C4-2B (cell line): ENCODE measurements around the gene ZNF808.
"Not testable (repeated sequence)": the region's sequence is repeated elsewhere in the genome, so short reads cannot be mapped to it uniquely, and the experiment has no call there.

Experiments used
- H3K27ac ChIP-seq: fragments of 450-650 bp; 2 replicates; pipeline ENCODE4 v1.5.1; 2017
- ZFX ChIP-seq: fragments of 450-650 bp; IDR thresholded peaks from 2 replicates; pipeline ENCODE4 v1.6.1; 2017
- TF ChIP-seq, protein P1 (sequence below): fragments of 450-650 bp; conservative IDR thresholded peaks from 2 replicates; pipeline ENCODE4 v1.5.1; 2017; ENCODE audit warnings: mild to moderate bottlenecking

ZNF808 gene

DNA sequence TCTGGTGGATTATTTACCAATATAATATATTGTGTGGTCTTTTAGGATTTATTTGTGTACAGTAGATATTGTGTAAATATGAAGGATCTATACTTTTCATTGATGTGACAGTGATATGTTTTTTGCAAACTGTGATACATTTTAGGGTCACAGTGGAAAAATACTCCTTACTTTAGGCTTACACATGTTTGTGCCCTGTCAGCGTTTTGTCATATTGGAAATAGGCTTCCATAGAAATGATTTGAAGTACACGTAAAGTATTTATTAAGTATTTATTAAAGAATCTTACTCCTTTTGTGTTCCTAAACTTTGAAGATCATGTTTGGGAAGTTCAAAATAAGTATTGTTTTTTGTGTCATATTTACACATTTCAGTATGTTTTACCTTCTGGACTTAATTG, 5.0 kb downstream of the ZNF808 start:
- TF ChIP-seq, protein P1, sequence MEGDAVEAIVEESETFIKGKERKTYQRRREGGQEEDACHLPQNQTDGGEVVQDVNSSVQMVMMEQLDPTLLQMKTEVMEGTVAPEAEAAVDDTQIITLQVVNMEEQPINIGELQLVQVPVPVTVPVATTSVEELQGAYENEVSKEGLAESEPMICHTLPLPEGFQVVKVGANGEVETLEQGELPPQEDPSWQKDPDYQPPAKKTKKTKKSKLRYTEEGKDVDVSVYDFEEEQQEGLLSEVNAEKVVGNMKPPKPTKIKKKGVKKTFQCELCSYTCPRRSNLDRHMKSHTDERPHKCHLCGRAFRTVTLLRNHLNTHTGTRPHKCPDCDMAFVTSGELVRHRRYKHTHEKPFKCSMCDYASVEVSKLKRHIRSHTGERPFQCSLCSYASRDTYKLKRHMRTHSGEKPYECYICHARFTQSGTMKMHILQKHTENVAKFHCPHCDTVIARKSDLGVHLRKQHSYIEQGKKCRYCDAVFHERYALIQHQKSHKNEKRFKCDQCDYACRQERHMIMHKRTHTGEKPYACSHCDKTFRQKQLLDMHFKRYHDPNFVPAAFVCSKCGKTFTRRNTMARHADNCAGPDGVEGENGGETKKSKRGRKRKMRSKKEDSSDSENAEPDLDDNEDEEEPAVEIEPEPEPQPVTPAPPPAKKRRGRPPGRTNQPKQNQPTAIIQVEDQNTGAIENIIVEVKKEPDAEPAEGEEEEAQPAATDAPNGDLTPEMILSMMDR, result no peak
- TF ChIP-seq ZFX, result no peak
- H3K27ac ChIP-seq, result no peak overlapping the region

DNA sequence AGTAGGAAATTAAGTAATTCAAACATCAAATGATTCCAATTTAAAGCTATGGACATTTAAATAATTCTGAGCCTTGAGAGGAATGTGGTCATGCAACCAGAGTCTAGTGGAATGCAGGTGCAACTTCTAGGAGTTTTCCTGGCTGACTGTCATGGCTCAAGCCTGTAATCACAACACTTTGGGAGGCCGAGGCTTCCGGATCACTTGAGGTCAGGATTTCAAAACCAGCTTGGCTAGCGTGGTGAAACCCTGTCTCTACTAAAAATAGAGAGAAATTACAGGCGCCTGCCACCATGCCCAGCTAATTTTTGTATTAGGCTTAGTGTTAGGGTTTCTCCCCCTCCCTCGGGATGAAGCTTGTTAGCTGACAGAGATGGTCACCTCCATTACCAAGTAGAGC, 6.4 kb downstream of the ZNF808 start:
- no peak overlapping the region for H3K27ac ChIP-seq
- TF ChIP-seq, protein P1, result no peak
- no peak for TF ChIP-seq ZFX

DNA sequence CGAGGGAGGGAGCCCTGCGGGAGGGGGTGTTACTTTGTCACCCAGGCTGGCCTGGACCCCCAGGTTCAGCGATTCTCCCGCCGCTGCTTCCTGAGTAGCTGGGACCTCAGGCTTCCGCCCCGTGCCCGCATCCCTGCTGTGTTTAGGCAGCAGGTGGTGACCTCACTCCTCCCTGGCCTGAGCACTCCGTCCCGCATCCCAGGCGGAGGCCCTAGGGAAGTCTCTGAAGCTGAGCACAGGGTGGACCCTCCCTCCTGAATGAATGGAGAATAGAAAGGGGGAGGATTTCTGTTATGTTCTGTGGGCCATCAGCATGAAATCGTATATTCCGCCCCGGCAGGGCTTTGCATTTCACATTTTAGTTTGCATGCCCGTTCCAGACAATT, 7.9 kb downstream of the ZNF808 start:
- H3K27ac ChIP-seq, result not testable (repeated sequence)

DNA sequence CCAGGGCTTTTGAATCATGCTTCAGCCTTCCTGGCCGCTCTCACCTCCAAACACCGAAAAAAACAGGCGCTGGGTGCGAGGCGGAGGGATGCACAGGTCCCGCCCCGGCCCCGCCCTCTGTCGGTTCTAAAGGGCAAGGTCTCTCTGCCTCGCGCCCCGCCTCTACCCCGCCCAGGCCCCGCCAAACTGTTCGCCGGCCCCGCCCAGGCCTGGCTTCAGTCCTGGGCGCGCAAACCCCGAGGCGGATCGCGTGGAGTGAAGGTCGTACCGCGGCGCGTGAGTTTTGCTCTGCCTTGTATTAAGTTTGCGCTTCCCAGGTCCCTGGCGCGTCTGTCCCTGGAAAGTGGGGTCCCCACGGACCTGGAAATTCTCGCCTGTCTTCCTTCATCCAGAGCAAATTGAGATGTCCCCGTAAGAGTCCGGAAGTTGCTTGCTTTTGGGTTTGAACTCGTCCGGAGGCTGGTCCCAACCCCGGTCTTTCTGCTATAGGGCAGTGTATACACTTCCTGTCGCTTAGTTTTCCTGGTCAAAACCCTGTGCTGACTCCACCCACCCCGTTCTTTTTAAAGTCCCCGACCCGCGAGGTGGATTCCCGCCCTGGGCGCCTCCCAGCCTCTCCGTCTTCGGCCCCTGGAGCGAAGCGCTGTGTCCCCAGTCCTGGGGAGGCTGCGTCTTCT, 8.4 kb downstream of the ZNF808 start:
- H3K27ac ChIP-seq, result no peak overlapping the region

DNA sequence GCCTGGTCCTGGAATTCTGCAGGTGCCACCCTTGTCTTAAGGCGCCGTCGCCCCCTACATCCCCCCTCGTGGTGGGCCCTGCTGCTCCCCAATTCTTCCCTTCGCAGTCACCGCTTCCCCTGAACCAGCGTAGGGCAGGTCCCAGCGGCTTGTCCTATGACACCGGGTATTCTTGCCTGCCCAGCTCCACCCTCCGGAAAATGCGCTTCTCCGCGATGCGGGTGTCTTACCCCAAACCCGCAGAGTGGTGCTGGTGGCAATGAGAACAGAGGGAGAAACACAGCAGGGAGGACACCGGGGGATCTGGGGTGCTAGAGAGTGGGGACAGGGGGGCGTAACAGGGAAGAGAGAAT, 9.0 kb downstream of the ZNF808 start:
- H3K27ac ChIP-seq, result no peak overlapping the region
- TF ChIP-seq, protein P1, result no peak
- TF ChIP-seq ZFX, result no peak

More for the DNA sequence above, 8.4 kb downstream of the ZNF808 start:
- no peak for TF ChIP-seq ZFX
- TF ChIP-seq, protein P1, result no peak

GRCh38 chr19:52538815-52539214, 11.3 kb downstream of the ZNF808 start:
- H3K27ac ChIP-seq, result not testable (repeated sequence)

DNA sequence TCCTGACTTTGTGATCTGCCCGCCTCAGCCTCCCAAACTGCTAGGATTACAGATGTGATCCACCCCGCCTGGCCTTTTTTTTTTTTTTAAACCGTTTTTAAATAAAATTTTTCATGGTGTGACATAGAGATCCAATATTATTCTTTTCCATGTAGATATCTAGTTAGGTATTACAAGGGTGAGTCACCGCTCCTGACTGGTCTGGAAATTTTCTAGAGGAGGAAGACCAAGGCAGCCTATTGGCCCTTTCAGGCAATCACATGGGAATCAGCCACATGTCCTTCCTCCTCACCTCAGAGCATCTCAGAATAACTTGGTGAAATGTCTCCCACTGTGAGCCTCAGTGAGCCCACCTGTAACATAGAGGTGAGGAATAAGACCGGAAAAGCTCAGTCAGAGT, 13.7 kb downstream of the ZNF808 start:
- H3K27ac ChIP-seq, result not testable (repeated sequence)

- H3K27ac ChIP-seq, result no peak overlapping the region
- no peak for TF ChIP-seq ZFX
- TF ChIP-seq, protein P1, result no peak
Measured at GRCh38 chr19:52541608-52542007, 14.1 kb downstream of the ZNF808 start.

DNA sequence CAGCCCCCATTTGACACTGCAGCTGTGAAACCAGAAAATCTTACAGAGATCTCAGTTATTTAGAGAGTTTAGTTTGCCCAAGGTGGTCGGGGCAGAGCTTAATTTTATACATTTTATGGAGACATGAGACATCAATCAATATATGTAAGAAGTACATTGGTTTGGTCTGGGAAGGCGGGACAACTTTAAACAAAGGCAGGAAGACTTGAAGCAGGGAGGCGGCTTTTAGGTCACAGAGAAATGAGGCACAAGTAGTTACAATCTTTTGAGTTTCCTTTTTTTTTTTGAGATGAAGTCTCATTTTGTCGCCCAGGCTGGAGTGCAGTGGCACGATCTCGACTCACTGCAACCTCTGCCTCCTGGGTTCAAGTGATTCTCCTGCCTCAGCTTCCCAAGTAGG, 15.1 kb downstream of the ZNF808 start:
- H3K27ac ChIP-seq, result not testable (repeated sequence)
